HG02840 (cell line): ENCODE results near the gene TM4SF4.
A peak's percentile ranks its signal among the peaks of the same experiment; 100 is the strongest.

Experiments used
- ATAC-seq: cut with Tn5 transposase; IDR thresholded peaks from one replicate; pipeline ENCODE4 v1.9.1; 2021; ENCODE audit warnings: mild to moderate bottlenecking, moderate library complexity, moderate number of reproducible peaks; ENCODE audit not compliant: unreplicated experiment, low FRiP score

The TM4SF4 gene

DNA sequence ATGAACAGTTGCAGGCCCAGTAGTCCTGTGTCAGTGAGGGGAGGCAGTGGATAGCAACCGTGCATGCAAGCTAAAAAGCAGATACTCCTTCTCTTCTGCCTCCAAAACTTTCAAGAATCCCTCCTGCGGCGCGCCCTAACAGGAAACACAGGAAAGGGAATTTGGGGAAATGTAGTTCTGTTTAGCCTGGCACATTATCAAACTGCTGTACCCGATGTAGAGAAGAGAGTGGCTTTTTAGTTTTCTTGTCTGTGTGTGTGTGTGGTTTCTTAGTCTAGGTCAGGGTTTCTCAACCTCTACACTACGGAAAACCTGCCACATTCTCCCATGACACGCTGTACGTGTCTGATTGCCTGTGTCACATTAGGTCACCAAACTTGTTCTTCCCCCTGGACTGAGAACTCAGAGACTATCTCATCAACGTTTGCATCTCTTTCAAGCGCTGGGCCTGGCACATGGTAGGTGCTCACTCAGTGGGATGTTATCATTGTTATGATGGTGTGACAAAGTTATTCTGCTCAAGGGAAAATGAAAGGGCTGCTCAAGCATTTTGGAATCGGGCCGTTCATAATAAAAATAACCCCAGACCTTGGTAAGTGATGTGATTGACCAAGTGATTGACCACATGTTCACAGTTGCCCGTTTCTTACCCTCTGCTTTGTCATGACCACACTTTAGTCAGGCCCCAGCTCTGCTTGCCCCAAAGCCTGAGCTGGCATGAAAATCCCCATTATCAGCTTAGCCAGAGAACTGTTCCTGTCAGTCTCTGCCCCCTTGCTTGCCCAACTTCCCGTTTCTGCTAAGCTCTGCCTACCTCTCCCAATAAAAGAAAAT lies 33.2 kb downstream of the TM4SF4 start:
- ATAC-seq: no peak

DNA sequence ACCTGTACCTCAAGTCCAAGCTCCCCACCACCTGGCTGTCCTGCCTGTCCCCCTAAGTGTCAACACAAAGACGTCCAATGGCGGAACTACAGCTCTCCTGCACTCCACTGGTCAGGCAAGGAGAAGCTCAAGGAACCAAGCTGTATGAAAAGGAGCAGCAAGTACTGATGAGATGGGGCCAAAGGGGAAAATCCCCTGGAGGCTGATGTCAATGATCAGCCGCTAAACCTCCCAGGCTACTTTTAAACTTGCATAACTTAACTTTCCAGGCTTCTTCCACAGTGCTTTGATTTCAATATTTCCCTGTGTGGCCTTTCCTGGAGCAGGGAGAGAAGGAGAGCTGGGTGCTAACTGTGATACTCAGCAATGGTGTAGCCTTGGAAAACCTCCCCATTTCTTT lies 35.0 kb downstream of the TM4SF4 start:
- ATAC-seq: no peak

DNA sequence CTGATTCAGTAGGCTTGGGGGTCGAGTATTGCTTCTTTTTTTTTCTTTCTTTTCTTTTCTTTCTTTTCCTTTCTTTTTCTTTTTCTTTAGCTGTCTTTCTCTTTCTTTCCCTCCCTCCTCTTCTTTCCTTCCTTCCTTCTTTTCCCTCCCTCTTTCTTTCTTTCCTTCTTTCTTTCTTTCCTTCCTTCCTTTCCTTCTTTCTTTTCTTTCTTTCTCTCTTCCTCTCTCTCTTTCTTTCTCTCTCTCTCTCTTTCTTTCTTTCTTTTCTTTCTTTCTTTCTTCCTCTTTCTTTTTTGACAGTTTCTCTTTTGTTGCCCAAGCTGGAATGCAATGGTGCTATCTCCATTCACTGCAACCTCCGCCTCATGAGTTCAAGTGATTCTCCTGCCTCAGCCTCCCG lies 36.0 kb downstream of the TM4SF4 start:
- no peak for ATAC-seq

DNA sequence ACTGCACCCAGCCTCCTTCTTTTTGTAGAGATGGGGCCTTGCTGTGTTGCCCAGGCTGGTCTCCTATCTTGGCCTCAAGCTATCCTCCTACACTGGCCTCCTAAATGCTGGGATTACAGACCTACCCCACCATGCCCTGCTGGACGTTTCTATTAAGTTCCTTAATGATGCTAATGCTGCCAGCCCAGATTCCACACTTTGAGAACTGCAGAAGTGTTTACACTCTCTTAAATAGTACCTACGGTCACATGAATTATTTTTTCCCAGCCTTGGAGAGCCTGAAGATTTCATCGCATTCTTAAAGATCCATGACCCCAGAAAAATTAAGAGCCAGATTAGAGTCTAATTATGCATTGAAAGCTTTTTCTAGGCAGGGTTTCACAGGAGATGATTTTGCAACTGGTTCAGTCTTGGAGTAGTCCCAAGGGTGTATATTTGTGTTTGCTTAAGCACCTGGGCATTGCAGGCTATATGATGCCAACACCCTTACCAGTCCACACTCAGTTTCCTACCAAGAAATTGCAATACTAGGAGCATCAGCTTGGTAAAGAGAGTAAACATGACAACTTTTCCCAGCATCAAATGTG lies 36.6 kb downstream of the TM4SF4 start:
- ATAC-seq: no peak

DNA sequence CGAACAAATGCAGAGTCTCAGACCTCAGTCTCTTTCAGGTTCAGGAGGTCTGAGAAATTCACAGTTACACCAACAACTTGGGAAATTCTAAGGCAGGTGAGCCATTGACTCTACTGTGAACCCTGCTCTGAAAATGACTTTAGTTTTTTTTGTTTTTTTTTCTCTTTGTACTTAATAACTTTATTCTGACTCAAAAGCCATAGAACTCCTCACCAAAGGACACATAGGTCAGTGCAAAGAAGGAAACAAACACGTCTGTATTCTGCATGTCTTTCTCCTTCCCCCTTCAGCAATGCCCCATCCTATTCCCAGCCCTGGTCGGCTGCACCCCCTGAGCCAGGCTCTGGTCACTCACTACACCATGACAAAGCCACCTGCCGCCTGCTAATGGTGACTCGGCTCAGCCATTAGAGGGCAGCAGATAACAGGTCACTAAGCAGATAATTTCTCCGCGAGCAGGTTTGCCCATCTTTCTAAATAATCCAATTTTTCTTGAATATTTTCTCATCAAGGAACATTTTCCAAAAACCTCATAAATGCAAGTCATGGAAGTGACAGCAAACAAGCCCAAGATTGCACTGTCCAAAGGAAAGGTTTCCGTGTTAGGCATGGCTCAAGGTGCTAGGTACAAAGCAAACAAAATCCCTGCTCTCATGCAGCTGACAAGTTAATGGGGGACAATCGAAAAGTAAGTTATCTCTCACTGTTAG lies 37.7 kb downstream of the TM4SF4 start:
- ATAC-seq: peak; percentile 76

DNA sequence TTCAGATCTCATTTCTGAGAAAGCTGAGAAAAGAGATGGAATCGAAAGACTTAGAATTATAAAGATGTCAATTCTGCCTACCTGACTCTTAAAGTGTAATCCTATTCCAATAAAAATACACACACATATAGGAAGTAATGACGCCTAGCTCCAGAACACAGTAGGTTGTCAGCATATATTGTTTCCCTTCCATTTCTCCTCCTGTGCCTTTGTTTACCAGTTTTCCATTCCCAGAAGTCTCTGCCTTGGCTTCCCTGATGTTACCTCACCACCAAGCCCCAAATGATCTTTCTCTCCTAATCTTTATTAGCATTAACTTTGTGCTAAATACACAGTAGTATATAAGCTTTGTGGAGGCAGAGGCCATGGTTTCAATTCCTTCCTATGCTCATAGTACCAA lies 40.0 kb downstream of the TM4SF4 start:
- ATAC-seq: no peak

DNA sequence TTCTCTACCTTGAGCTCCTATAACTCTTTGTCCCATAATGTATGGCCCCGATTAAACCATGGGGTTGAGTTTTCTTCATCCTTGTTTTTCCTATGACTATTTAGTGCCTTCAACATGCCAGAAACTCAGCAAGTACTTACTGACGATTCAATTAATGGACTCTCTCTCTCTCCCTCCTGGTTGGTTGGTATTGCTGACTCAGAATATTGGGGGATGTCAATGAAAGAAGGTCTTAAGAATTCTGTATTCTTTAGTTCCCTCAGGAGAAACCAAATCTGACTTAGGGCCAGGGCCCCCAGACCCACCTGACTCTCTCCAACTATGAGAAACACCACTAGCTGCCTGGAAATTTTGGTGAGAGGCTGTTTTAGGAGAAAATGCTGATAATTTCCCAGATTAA lies 40.8 kb downstream of the TM4SF4 start:
- ATAC-seq: no peak

DNA sequence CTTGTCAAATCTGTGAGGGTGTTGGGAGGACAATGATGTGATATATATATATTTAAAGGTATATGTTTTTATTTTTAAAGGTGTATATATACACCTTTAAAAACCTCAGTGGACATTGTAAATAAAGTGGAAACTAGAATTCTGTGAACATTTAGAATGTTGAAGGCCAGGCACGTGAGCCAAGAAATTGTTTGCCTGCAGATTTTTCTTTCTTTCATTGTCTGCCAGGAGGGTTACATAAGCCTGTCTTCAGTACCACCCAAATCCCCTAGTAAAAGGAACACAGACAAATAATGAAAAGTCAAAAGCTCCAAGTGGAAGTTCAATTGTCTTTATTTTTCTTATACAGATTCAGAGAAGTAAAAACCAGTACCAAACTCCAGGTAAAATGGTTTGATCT lies 42.4 kb downstream of the TM4SF4 start:
- ATAC-seq: no peak

DNA sequence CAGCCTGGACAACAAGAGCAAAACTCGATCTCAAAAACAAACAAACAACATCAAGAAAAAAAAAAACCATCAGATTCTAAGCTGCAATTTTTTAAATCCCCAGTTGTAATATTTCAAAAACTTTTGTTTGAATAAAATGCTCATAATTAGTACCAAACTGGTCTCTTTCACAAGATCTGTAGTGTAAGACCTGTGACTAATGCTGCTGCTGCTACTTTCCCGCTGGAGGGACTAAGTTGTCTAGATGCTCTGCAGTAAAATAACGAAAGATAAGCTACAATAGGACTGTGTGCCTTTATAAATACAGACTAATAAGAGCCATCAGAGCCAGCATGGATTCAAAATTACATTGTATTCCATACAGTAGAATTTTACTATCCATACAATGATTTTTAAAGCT lies 45.4 kb downstream of the TM4SF4 start:
- ATAC-seq: no peak

DNA sequence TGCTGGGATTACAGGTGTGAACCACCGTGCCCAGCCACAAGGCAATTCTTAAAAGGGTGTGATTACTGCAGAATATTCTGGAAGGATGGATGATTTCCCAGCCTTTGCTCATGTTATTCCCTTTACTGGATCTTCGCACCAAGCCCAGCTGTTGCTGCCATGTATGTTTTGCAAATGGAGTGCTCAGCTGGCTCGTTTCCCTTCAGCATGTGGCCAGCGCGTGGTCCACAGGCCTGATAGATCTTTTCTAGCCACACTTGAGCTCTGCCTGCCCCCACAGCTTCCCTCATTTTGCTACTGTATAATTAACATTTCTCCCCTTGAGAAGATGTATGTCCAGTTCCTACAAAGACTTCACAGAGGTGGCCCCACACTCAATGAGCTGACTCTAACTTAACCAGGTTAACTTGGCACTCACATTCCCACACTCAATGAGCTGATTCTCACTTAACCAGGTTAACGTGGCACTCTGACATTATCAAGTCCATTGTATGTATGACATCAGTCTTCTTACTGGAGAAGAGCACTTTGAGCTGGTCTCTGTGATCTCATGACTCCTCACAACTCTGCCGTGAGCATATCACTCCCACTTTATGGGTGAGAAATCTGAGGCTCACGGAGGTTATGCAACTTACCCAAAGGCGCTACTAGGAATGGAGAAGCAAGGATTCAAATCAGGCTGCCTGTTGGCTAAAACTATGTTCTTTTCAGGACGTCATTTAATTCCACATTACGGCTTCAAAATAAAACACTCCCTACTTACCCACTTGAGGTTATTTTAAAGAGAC lies 49.2 kb downstream of the TM4SF4 start:
- ATAC-seq: no peak

DNA sequence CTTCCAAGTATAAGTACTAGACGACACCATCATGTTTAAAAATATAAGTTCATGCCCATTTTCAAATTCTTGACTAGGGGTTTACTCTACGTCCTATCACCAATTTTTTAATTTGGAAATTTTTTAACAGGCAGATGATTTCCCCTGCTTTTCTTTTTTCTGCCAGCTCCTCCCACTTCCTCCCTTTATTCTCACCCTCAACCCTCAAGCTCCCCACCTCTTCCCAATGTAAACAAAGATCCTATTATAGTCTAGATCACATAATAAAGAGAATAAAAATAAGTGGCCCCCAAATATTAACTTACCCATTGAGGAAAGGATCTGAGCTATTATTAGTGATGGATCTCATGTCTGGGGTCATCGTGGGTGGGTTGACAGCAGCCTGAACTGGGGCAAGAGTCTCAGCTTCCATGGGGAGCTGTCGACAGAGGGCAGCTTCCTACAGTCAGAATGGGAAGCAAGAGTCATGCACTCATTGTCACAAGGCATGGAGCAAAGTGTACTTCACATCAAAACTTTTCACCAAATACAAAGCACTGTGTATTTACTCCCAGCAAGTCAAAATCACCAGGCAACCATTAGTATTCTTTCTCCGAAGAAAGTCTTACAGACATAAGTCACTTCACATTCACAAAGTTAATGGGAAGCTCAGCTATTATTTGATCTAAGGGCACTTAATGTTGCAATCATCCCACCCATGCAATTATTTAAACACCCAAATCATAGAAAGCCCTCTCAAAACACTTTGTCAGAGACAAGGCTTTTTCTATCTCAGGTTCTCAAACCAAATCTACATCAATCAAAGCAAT lies 53.2 kb downstream of the TM4SF4 start:
- ATAC-seq: no peak

DNA sequence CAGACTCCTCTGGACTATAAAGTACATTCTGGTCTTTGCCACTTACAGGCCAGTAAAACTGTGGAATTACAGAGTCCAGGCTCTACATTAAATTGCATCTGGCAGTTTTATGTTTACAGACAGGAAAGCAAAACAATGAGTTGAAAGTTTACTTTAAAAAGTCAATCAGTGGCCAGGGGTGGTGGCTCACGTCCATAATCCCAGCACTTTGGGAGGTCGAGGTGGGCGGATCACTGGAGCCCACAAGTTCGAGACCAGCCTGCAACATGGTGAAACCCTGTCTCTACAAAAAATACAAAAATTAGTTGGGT lies 53.8 kb downstream of the TM4SF4 start:
- no peak for ATAC-seq

DNA sequence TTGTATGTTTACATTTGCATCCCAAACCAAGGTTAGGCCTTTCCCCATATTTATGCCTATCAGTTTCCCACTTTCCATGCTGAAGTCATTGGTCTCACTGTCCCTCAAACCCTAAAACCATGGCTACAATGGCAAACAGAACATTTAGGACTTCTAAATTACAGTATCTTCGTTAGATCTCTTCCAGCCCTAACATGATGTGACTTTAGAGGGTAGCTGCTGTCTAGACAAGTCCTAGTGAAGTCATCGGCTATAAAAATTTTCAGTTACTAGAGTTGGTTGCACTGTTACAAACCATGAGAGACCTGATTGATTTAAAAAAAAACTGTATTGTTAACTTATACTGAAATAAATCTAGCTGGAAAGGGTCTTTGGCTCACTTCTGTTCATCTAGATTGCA lies 54.6 kb downstream of the TM4SF4 start:
- no peak for ATAC-seq

DNA sequence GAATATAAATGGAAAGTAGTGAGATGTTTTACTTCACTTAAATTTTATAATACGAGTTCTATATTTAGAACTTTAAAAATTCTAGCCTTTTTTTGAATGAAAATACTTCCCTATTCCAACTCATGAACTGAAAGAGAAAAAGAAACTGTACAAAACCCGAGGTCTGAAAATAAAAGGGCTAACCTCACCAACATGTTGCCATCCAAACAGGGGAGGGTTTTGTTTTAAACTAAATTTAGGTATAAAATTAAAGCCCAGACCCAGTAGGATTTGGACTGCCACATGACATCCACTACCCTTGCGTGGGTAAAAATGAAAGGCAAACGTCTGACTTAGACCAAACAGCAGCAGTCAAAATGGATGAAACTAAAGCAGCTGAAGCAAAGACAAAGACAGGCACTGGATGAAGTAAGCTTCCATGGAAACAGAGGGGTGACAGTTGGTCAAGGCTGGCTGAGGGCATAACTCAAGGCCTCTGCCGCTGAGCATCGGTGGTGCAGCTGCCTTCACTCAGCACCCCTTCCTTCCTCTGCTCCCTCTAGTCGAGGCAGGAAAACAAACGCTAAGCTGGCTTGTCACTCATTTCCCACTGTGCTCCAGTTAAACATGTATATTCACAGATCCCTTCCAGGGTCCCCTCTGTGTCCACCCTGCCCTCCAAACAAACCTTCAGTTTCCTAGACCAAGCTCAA lies 58.1 kb downstream of the TM4SF4 start:
- no peak for ATAC-seq

DNA sequence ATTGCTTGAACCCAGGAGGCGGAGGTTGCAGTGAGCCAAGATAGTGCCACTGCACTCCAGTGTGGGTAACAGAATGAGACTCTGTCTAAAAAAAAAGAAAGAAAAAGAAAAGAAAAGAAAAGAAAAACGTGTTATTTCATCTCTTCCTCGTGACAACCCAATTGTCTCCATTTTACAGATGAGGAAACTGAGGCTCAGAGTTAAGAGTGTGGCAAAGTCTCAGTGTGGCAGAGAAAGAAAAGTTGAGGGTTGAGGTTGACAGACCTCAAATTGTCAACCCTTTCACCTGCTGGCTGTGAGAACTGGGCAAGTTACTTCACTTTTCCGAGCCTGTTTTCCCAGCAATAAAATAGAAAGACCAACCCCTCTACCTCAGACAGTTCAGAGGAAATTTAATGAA lies 59.6 kb downstream of the TM4SF4 start:
- ATAC-seq: no peak

DNA sequence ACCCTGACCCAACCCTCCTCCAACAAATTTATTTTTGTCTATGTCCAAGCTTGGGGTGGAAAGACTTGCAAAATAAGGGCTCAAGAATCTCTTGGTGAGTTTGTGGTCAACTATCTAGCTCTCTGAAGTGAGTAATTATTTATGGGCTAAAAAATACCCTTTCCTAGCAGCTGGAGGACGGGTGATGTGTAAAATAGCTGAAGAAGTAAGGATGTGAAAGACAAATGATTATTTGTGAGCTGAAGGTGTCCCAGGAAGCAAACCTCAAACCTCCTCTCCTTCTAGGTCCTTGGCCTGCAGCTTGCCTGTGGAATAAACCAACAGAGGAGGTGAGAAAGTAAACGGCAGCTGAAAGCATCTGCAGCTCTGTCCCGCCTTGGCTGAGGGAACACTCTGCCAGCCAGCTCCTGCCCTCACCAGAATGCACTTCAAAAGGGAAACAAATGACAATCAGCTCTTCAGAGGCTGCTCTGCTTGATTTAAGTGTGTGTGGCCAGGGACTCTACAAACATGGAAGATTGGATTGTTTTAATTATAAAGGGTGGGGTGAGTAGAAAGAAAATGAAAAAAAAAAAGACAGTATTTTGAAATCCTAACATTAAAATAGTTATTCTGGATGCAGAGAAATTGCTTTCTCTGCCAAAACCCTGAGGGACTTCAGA lies 60.3 kb downstream of the TM4SF4 start:
- ATAC-seq: no peak

DNA sequence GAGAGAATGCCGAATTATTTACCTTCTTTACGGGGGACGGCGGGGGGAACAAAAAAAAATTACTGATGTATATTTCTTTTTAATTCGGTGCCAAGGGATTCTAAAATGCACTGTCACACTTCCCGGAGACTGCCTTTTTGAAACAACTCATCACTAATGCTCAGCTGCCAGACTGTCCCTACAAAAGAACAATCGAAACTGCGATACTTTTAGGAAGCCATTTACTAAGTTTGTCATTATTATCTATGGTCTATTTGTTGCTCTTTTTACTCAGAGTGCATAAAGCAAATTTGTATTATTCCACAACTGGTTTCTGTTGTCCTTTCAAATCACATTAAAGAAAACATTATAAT lies 60.8 kb downstream of the TM4SF4 start:
- no peak for ATAC-seq

DNA sequence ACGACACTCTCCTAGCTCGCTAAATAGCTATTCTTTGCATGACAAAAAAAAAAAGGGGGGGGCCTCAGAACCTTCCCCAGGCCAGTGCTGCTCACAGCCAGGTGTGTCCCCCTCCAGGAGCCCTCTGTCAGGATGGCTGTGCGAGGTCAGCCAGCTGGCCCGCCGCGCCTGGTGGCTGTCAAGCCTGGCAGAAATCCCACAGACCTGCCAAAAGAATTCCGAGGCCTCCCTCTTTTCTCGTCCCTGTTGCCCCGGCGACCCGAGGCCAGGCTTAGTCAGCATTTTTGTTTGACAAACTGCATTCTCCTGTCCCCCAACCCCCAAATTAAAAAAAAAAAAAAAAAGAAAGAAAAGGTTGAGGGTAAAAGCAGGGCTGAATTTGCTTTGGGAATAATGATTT lies 61.9 kb downstream of the TM4SF4 start:
- ATAC-seq: no peak

DNA sequence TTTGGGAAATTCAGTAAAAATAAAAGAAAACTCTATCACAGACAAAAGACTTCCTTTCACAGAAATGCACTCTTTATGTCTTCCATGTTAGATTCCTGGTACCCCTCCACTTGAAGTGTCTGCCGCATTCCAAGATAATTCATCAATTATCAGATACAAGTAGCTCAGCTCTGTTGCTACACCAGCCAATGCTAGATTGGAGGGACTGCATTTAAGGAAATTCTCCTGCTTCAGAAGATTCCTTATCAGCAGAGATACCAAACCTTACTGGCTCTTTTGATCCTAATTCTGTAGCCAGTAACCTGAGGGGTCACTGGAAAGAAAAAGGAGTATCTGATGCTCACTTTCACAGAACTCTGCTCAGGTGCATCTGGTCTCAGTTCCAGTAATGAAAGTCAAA lies 63.9 kb downstream of the TM4SF4 start:
- no peak for ATAC-seq
